Hematopoietic multipotent progenitor cell (in vitro differentiated cells): ENCODE measurements around the gene PDE6C. TPM values are rescaled to one million over a fixed set of nuclear protein-coding genes. Genes with fewer than 3 reads are reported as not detected.
A peak's percentile ranks its signal among the peaks of the same experiment; 100 is the strongest.

Experiments used
- DNase-seq, 3 donors: peaks; one replicate each; pipeline ENCODE4 v3.0.0-alpha.2; 2011 to 2015; ENCODE audit warnings: low read depth in 2 of 3, low spot score in 2 of 3
- total RNA-seq: library from RNA; depleted of rRNA; stranded (reverse); fragments of >200 nt; gene quantifications from one replicate; pipeline ENCODE4 v1.2.3, GENCODE V29; 2012

The PDE6C gene
- total RNA-seq, 1 donor: not detected

GRCh38 chr10:93697207-93697606 is 84.9 kb downstream of the PDE6C start:
- DNase-seq: no peak

- no peak for DNase-seq
Observed at GRCh38 chr10:93701866-93702209, 89.5 kb downstream of the PDE6C start.

GRCh38 chr10:93702210-93703001 is 90.1 kb downstream of the PDE6C start, which contains the start of gene FRA10AC1:
FRA10AC1 (minus strand) TSS chr10:93702592; CDS start chr10:93700106, 2,486 bp downstream.
- DNase-seq: peak; percentile 74 to 93 (median 88)

GRCh38 chr10:93703066-93703465 is 90.7 kb downstream of the PDE6C start:
- DNase-seq: peak in 1 of 3 donors; percentile 12

GRCh38 chr10:93703841-93704240 is 91.5 kb downstream of the PDE6C start:
- DNase-seq: no peak

GRCh38 chr10:93704451-93704850 is 92.1 kb downstream of the PDE6C start:
- DNase-seq: peak in 1 of 3 donors; percentile 31

- DNase-seq: no peak
Observed at GRCh38 chr10:93707623-93708022, 95.3 kb downstream of the PDE6C start.

- no peak for DNase-seq
Observed at GRCh38 chr10:93710333-93710909, 98.1 kb downstream of the PDE6C start.

- DNase-seq: no peak
Observed at GRCh38 chr10:93711891-93712290, 99.6 kb downstream of the PDE6C start.

- DNase-seq: no peak
Observed at GRCh38 chr10:93712593-93712992, 100.3 kb downstream of the PDE6C start.

- no peak for DNase-seq
Observed at GRCh38 chr10:93715345-93715744, 103.0 kb downstream of the PDE6C start.

Other genes with a start within 250 kb of the PDE6C start
- 0.27 TPM for gene MYOF, start 130.2 kb upstream of the PDE6C start, total RNA-seq
- 0.81 TPM for gene CEP55, start 115.9 kb upstream of the PDE6C start, total RNA-seq
- gene FFAR4, start 45.9 kb upstream of the PDE6C start, total RNA-seq: not detected
- not detected for gene RBP4, start 11.3 kb upstream of the PDE6C start, total RNA-seq
- gene FRA10AC1, start 90.1 kb downstream of the PDE6C start, total RNA-seq: 2.4 TPM
- not detected for gene LGI1, start 145.4 kb downstream of the PDE6C start, total RNA-seq